ENCODE results near the gene TRIM59. TPM values are rescaled to one million over a fixed set of nuclear protein-coding genes. Genes with fewer than 3 reads are reported as not detected.

The TRIM59 gene
- total RNA-seq, 1 donor = 22.1 TPM

DNA sequence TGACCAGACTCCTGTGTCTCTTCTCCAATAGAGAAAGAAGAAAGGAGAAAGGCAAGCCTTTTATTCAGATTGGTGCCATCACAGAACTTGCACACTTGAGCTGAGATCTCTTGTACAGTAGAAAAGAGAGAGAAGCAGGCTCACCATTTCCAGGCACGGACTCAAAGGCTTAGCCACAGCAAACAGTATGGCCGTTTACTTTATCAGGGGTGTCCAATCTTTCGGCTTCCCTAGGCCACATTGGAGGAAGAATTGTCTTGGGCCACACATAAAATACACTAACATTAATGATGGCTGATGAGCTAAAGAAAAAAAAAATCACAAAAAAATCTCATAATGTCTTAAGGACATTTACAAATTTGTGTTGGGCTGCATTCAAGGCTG lies 55.6 kb downstream of the TRIM59 start:
- no peak overlapping the region for H3K4me2 ChIP-seq (ENCODE audit: insufficient read depth, low read length)
- no peak overlapping the region for H3K27ac ChIP-seq (ENCODE audit: low read depth, low read length)
- no peak for DNase-seq (ENCODE audit: insufficient read length, low spot score, missing footprints)
- H4K20me1 ChIP-seq (ENCODE audit: insufficient read depth, low read length) = peaks cover 4% of the 10 kb centered on the region
- no peaks in the 10 kb centered on the region for H3K27me3 ChIP-seq (ENCODE audit: insufficient read depth, low read length)
- H3K9me3 ChIP-seq (ENCODE audit: low read depth, low read length) = no peaks in the 10 kb centered on the region
- H3K4me3 ChIP-seq (ENCODE audit: insufficient read depth, low read length) = no peak overlapping the region
- TF ChIP-seq, protein P1, sequence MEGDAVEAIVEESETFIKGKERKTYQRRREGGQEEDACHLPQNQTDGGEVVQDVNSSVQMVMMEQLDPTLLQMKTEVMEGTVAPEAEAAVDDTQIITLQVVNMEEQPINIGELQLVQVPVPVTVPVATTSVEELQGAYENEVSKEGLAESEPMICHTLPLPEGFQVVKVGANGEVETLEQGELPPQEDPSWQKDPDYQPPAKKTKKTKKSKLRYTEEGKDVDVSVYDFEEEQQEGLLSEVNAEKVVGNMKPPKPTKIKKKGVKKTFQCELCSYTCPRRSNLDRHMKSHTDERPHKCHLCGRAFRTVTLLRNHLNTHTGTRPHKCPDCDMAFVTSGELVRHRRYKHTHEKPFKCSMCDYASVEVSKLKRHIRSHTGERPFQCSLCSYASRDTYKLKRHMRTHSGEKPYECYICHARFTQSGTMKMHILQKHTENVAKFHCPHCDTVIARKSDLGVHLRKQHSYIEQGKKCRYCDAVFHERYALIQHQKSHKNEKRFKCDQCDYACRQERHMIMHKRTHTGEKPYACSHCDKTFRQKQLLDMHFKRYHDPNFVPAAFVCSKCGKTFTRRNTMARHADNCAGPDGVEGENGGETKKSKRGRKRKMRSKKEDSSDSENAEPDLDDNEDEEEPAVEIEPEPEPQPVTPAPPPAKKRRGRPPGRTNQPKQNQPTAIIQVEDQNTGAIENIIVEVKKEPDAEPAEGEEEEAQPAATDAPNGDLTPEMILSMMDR (IDR thresholded peaks at IDR 0.05; ENCODE audit: extremely low read depth, low read depth, low read length) = no peak
- peaks cover 17% of the 10 kb centered on the region for H3K4me1 ChIP-seq (ENCODE audit: insufficient read depth, low read length)
- peaks cover 5% of the 10 kb centered on the region for H3K36me3 ChIP-seq (ENCODE audit: insufficient read depth, low read length)
- H3K79me2 ChIP-seq (ENCODE audit: insufficient read depth, low read length) = peaks cover 73% of the 10 kb centered on the region
- H2AFZ ChIP-seq (ENCODE audit: low read length) = no peak overlapping the region

DNA sequence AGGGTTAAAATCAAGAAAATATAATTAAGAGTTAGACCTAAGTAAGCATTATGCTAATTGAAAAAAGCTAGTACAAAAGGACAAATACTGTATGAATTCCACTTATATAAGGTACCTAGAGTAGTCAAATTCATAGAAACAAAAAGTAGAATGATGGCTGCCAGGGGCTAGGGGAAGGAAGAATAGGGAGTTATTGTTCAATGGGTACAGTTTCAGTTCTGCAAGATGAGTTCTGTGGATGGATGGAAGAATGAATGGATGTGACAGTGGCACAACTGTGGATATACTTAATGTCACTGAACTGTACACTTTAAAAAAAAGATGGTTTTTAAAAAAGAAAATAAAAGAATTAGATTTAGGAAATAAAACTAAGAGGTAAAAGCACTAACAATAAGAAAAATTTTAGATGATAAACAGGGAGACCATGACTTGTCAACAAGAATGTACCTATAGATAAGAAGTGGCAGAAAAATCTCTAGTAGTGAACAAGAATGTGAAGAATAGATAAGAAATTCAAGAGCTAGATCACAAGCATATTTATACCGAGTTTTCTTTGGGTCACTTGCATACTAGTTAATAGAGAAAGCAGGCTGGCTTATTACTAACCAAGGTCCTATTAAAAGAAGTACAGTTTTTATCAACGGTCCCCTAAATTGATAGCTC lies 56.1 kb downstream of the TRIM59 start:
- Histone ChIP-seq H4K20me1 (ENCODE audit: insufficient read depth, low read length) (peaks cover 4% of the 10 kb centered on the region), H3K36me3 (ENCODE audit: insufficient read depth, low read length) (peaks cover 5% of the 10 kb centered on the region), H3K4me3 (ENCODE audit: insufficient read depth, low read length) (no peak overlapping the region), H3K9me3 (ENCODE audit: low read depth, low read length) (no peaks in the 10 kb centered on the region), H3K27me3 (ENCODE audit: insufficient read depth, low read length) (no peaks in the 10 kb centered on the region), H3K4me1 (ENCODE audit: insufficient read depth, low read length) (peaks cover 15% of the 10 kb centered on the region), H3K27ac (ENCODE audit: low read depth, low read length) (no peak overlapping the region), H3K4me2 (ENCODE audit: insufficient read depth, low read length) (no peak overlapping the region), H3K79me2 (ENCODE audit: insufficient read depth, low read length) (peaks cover 68% of the 10 kb centered on the region), H2AFZ (ENCODE audit: low read length) (no peak overlapping the region)
- no peak for DNase-seq (ENCODE audit: insufficient read length, low spot score, missing footprints)
- TF ChIP-seq, protein P1 (IDR thresholded peaks at IDR 0.05; ENCODE audit: extremely low read depth, low read depth, low read length) = no peak

DNA sequence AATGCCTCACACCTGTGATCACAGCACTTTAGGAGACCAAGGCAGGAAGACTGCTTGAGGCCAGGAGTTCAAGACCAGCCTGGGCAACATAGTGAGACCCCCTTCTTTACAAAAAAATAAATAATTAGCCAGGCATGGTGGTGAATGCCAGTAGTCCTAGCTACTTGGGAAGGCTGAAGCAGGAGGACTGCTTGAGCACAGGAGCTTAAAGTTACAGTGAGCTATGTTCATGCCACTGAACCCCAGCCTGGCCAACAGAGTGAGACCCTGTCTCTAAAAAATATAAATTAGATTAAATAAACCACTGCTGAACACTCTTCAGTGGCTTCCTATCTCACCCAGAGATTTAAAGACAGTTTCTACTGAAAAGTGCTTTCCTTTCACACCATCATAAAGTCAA lies 56.8 kb downstream of the TRIM59 start:
- Histone ChIP-seq H3K27ac (ENCODE audit: low read depth, low read length) (no peak overlapping the region), H3K9me3 (ENCODE audit: low read depth, low read length) (no peaks in the 10 kb centered on the region), H3K4me3 (ENCODE audit: insufficient read depth, low read length) (no peak overlapping the region), H3K36me3 (ENCODE audit: insufficient read depth, low read length) (peaks cover 5% of the 10 kb centered on the region), H2AFZ (ENCODE audit: low read length) (no peak overlapping the region), H3K4me2 (ENCODE audit: insufficient read depth, low read length) (no peak overlapping the region), H3K27me3 (ENCODE audit: insufficient read depth, low read length) (no peaks in the 10 kb centered on the region), H3K79me2 (ENCODE audit: insufficient read depth, low read length) (peaks cover 63% of the 10 kb centered on the region), H4K20me1 (ENCODE audit: insufficient read depth, low read length) (peaks cover 4% of the 10 kb centered on the region), H3K4me1 (ENCODE audit: insufficient read depth, low read length) (peaks cover 9% of the 10 kb centered on the region)
- no peak for DNase-seq (ENCODE audit: insufficient read length, low spot score, missing footprints)
- TF ChIP-seq, protein P1 (IDR thresholded peaks at IDR 0.05; ENCODE audit: extremely low read depth, low read depth, low read length) = no peak

DNA sequence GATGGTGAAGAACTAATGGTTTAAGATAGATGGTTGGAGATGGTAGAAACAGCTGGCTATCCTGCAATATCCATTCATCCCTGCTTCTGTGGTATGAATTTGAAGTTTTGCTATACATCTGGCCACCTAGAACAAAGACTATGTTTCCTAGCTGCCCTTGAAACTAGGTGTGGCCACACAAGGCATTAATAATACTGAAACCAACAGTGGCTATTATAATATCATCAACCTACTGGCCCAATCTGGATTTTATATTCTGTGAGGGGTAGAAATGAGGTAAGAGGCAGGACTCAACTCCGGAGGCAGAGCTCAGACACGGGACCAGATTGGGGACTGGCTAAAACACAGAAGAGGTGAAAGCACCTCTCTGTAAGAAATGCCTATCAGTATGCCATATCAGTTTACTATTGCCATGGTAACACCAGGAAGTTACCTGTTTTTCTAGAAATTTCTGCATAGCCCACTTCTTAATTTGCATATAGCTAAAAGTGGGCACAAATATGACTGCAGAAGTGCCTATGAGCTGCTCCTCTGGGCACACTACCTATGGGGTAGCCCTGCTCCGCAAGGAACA lies 58.9 kb downstream of the TRIM59 start:
- H3K36me3 ChIP-seq (ENCODE audit: insufficient read depth, low read length) = peaks cover 5% of the 10 kb centered on the region
- peaks cover 62% of the 10 kb centered on the region for H3K79me2 ChIP-seq (ENCODE audit: insufficient read depth, low read length)
- H3K9me3 ChIP-seq (ENCODE audit: low read depth, low read length) = no peaks in the 10 kb centered on the region
- H3K27me3 ChIP-seq (ENCODE audit: insufficient read depth, low read length) = no peaks in the 10 kb centered on the region
- H2AFZ ChIP-seq (ENCODE audit: low read length) = no peak overlapping the region
- H3K4me2 ChIP-seq (ENCODE audit: insufficient read depth, low read length) = no peak overlapping the region
- H3K4me3 ChIP-seq (ENCODE audit: insufficient read depth, low read length) = no peak overlapping the region
- no peak overlapping the region for H3K27ac ChIP-seq (ENCODE audit: low read depth, low read length)
- DNase-seq (ENCODE audit: insufficient read length, low spot score, missing footprints) = no peak
- peaks cover 4% of the 10 kb centered on the region for H4K20me1 ChIP-seq (ENCODE audit: insufficient read depth, low read length)
- TF ChIP-seq, protein P1 (IDR thresholded peaks at IDR 0.05; ENCODE audit: extremely low read depth, low read depth, low read length) = no peak
- peaks cover 7% of the 10 kb centered on the region for H3K4me1 ChIP-seq (ENCODE audit: insufficient read depth, low read length)
